CD4-positive, alpha-beta T cell treated with Interleukin-21 for 1 hour (primary cell): Measurements from ENCODE around the gene RIPOR3.
"Not testable (repeated sequence)": the region's sequence is repeated elsewhere in the genome, so short reads cannot be mapped to it uniquely, and the experiment has no call there.

Source experiments
- DNase-seq: peaks from one replicate; pipeline ENCODE4 v3.0.0-alpha.2; 2020

Gene RIPOR3

DNA sequence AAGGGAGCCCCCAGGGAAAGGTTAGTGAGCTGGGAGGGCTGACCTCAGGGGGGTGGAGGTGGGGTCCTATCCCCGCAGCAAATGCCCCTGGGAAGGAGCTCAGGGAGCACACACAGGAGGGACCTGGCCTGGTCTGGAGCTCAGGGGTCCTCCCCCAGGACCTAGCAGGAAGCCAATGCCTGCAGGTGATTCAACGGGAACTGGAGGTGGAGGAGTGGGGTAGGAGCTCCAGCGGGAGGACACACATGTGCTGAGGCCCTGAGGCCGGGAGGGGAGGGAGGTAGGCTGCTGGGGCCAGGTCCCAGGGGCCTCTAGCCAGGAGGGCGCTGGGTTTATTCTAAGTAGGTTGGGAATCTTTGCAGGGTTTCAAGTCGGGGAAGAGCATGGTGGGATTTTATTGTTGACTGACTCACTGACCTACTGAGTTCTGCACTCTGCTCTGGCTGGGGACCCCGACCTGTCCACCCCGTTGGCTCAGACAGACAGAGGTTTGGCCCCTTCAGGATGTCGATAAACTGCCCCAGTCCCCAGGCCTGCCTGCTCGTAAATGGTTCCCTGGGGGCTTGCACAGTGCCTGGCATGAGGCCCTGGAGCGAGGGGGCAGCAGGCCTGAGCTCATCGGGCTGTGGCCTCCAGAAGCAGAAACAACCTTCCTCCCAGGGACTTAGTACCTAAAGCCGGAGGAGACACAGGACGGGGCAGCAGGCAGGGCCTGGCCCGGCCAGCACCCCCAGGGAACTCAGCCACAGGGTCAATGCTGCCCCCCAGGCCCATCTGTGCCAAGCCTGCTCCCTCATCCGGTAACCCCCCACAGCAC lies 62.3 kb downstream of the RIPOR3 start:
- no peak for DNase-seq

DNA sequence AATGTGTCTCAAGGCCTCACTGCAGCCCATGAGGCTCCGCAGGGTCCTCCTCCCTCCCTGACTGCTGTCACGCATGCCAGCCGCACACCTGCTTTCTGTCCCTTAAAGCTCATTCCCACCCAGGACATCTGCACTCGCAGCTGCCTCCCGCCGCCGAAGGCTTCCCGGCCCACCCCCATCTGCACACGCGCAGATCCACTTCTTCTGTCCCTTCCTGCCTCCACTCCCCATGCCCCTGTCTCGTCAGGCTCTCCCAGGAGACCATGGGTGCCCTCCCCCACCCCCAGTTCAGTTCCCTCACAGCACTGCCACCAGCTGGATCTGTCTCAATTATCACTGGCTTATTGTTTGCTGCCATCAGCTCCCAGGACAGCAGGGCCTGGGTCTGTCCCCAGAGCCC lies 63.0 kb downstream of the RIPOR3 start:
- DNase-seq = no peak

DNA sequence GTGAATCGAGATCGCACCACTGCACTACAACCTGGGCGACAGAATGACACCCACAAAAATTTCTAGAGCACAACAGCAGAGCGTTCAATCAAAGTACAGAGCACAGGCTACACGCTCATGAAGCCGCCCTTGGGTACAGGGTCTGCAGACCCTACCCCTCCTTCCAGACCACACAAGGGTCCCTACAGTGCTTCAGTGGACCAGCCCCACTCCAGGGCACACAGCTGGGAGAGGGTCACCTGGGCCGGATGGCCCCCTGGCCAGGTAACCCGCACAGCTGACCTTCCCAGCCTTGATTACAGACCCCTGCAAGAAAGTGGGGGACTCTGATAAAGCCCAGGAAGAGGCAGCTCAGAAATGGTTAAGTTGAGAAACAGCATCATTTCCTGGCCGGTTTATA lies 63.6 kb downstream of the RIPOR3 start:
- no peak for DNase-seq

DNA sequence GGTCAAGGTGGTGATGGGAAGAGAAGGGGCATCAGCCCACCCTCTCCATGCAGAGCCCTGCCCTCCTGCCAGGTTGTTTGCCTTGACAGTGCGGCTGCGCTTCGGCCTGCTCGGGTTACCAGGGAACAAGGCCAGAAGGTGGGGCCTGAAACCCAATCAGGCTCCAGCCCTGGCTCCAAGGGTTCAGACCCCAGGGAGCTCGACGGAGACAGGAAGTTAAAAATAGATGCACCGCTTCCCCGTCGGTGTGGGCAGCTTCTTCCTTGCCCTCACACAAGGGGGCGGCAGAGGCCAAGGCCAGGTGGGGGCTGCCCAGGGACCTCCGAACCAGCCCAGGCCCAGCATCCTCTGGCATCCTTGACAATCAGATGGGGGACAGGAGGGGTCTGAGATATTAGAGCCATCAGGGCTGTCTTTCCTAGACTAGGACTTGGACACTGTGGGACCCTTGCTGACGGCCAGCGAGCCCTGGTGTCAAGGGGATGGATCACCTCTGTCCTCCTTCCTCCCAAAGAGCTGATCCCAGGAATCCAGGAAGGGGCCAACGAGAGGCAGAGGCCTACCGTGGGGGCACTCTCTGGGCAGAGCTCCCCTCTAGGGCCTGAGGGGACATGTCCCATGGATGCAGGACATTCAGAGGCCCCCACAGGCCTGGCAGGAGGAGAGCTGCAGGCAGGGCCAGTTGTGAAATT lies 65.2 kb downstream of the RIPOR3 start:
- DNase-seq = no peak

DNA sequence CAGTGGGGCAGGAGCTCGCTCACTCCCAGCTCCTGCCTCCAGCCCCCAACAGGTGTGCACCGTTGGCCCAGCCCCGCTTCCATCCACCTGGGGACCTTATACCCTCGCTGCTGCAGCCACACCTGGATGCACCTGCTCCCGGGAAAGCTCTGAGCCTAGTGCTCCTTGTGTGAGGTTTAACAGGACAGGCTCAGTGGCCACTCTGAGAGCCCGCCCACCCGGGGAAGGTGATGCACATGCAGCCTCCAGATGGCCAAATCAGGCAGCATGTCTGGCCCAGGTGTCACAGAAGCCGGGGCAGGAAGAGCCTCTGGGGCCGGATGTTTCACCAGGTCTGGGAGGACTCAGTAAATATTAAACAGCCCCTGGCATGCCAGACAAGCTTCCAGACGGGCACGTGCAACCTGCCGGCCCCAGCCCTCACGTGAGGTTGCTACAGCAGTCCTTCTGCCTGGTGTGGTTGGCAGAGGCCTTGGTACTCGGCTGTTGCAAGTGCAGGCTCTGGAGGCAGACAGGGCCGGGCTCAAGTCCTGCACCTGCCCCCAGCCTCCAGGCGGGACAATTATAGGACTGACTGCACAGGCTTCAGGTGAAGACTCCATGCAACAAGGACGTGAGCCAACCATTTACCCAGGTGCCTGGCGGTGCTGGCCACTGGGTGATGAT lies 66.9 kb downstream of the RIPOR3 start:
- no peak for DNase-seq

DNA sequence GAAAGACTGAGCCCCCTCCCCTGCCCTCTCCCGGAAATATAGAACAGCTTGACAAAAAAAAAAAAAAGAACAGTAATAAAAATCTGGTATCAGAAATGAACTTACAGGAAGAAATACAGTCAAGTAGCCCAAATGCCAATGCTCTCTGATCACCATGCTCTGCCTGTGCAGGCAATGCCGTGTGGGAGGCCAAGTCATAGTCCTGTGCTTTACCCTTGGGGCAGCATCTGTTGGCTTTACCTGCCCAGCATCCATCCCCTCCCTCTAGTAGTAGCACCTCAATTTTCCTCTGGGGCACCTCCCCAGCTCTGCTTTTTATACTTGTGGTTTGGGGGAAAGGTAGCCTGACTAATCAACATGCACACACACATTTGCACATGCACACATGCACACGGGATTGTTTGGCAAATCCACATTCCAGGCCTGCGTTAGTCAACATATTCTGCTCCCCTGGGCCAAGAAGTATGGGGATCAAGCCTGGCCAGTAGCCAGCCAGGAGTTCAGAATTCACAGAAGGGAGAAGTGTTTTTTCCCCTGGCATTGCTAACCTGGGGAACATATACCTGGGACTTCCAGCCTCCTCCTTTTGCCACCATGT lies 70.2 kb downstream of the RIPOR3 start:
- DNase-seq = no peak

DNA sequence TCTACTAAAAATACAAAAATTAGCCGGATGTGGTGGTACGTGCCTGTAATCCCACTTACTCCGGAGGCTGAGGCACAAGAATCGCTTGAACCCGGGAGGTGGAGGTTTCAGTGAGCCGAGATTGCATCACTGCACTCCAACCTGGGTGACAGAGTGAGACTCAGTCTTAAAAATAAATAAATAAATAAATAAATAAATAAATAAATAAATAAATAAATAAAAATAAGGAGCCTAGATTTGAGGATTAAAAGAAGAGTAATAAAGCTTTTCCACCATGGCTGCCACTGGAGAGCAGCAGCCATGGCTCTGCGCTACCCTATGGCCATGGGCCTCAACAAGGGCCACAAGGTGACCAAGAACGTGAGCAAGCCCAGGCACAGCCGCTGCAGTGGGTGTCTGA lies 70.9 kb downstream of the RIPOR3 start:
- not testable (repeated sequence) for DNase-seq

DNA sequence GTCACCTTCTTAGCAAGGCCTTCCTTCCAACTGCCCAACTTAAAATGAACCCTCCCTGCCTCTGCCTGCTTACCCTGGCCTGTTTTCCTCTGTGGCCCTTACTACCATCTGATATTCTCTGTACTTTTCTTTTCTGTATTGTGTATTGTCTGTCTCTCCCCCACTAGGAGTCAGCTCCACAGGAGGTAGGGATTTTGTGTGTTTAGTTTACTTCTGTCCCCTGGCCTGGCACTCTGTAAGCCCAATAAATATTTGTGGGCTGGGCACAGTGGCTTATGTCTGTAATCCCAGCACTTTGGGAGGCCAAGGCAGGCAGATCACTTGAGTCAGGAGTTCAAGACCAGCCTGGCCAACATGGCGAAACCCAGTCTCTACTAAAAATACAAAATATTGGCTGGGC lies 72.8 kb downstream of the RIPOR3 start:
- DNase-seq = no peak

DNA sequence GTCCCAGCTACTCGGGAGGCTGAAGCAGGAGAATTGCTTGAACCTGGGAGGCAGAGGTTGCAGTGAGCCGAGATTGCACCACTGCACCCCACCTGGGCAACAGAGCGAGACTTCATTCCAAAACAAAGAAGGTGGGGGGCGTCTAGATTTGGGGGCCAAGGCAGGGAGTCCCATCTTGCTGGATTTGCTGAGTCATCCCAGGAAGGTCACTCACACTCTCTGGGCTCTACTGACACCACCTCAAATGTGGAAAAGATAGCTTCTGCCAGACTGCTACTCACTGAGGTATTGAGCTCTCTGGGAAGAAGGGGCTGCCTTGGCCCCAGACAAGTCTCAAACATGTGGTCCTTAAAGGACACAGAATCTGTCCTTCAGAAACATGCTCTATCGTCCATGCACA lies 74.3 kb downstream of the RIPOR3 start:
- no peak for DNase-seq

DNA sequence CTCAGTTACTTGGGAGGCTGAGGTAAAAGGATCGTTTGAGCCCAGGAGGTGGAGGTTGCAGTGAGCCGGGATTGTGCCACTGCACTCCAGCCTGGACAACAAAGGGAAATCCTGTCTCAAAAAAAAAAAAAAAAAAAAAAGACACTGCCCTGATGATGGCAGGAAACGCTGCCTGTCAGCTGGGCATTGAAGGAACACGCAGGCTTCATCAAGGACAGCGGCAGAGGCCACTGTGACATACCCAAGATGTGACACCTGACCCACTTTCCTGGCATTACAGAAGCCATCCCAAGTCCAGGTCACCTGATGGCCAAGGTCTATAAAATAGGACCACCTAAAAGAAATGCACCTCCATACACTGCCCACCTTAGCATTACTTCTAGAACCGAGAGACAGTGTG lies 75.9 kb downstream of the RIPOR3 start:
- DNase-seq = no peak

DNA sequence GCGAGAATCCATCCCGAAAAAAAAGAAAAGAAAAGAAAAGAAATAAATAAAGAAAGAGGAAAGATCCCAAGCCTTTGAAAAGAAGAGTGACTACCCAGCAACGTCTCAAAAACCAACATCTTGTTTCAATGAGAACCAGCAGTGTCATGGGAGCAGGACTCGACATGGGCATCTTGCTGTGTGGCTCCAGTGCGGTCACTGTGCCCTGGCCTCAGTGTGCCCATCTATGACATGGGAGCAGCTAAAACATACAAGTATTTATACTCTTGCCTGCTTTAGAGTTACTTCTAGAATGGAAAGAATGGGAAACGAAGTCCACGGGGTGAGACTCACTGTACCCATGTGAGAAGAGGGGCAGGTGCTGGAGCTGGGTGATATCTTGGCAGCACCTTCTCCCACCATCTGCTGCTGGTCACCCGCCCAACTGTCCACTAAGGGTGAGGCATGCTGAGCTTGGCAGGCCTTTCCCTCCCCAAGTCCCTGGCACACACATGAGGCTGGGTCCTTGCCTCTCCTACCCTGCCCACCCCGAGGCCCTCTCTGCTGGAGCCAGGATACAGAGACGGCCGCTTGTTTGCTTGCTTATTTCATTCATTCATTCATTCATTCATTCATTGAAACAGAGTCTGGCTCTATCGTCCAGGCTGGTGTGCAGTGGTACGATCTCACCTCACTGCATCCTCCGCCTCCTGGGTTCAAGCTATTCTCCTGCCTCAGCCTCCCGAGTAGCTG lies 77.7 kb downstream of the RIPOR3 start:
- DNase-seq = no peak

DNA sequence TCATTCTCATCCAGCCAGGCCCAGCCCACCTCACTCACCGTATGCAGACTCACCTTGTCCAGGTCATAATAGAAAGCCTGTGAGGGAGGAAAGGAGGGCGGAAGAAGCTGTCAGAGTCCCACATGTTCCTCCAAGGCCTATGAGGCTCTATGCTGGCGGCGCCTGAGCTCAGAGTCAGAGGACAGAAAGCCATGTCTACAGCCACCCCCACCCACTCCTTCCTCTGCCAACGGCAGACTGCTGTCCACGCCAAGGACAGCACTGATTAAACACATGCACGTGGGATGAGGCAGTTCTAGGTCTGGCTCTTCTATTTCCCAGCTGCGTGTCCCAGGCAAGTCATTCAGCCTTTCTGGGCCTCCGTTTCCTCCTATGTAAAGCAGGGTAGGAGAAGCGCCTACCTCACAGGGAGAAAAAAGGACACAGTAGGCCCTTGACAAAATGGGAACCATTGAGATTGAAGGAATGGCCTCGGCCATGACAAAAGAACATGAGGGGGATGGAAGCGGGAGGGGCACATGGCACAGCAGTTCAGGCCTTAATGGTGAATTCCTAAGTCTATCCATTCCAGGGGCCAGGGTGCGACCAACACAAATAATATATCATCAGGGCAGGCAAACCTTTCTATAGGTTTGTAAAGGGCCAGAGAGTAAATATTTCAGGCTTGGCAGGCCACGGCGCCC lies 80.1 kb downstream of the RIPOR3 start:
- no peak for DNase-seq

DNA sequence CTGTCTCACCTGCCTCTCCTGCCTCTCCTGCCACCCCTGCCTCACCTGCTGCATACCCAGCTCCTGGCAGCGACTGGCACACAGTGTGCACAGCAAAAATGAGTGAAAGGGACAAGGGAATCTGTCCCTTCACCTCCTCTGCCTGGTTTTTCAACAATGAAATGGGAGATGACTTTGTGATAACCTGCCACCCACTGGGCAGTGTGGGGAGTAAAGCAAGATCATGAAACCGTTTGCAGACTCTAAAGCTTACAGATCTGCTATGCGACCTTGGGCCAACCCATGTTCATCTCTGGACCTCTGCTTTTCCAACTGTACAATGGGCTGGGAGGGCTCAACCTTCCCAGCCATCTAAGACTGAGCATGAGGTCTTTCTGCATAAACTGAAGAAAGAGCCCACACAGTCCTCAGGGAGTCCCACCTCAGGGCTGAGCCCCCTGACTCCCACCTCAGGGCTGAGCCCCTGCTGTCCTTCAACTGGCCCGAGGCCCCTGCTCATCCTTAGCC lies 81.1 kb downstream of the RIPOR3 start:
- no peak for DNase-seq

DNA sequence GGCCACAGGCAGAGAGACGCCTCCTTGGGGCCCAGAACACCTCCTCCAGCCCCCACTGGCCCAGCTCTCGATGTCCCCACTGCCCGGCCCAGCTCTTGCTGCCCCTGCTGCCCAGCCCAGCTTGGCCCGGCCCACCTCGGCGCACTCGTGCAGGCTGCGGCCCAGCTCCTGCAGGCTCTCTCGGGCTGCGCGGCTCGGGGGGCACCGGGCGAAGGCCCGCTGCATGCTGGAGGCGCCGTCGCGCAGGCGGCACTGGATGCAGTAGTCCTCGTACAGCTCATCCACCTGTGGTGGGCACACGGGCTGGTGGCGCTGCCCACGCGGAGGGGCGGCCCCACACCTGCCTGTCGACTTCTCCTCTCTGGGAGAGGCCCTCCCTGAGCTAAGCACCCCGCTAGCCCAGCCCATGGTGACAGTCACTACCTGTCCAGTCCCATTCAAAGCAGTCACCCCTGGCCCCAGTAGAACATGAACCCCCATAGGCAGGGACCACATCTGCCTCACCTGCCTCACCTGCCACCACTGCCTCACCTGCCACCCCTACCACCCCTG lies 81.8 kb downstream of the RIPOR3 start:
- DNase-seq = no peak

DNA sequence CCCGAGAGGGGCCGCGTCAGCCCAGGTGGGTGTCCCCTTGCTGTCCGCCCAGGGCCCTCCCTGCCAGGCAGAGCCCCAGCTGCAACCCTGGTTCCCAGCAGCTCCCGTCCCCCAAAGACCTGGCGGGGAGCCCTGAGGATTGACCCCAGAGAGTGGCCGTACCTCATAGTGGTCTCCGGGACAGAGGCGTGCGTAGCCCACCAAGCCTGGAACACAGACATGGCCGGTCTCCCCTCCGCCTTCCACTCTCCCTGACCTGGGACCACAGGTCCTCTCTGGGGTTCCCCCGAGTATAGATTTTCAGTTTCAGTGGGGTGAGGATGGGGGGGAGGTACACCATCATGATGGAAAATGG lies 82.6 kb downstream of the RIPOR3 start:
- no peak for DNase-seq

DNA sequence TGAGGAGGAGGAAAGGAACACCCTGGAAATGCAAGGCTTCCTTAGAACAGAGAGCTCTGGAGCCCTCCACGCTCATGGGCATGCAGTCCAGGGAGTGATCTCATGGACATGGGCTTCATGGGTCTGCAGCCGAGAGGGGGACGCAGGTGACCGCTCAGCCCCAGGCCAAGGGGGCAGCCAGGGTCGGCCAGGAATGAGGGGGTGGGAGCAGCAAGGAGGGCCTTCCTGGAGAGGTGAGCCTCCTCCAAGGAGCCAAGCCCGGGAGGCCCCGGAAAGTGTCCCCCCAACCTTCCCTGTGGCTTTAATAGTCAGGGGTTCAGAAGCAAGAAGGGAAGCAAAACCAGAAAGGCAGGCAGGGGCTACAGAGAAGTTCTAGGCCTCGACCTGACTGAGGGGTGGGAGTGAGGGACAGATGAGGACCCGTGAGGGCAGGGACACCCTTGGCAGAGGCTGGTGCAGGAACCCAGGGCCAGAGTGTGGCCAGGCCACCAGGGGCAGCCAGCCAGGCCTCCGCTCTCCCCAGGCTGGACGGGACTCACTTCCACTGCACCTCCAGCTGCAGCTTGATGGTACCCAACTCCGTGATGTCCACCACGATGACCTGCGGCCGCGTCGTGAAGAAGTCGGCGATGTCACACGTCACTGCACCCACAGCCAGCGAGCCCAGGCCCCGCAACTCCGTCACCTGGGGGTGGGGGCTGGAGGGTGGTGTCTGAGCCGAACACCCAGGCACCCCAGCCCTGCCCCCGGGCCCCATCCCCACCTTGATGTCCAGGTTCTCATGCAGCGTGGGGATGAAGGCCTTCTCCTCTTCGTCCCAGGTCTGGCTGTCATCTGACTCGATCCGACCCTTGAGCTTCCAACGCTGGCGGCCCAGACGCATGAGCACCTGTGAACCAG lies 83.2 kb downstream of the RIPOR3 start:
- no peak for DNase-seq

DNA sequence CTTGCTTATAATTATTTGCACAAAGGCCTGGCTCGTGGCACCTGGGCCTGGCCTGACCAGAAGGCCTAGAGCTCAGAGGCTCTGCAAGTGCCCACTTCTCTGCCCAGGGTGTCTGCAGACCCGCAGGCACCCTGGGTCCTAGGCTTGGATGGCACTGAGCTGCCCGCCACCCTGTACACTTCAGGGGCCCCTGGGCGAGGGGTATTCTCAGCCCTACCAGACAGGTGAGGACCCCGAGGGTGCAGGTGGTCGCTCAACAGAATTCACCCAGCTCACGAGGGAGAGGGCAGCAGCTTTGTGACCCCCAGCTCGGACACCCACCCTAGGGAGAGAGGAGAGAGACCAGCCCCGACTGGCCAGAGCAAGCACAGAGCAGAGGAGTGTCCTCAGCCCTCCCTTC lies 83.9 kb downstream of the RIPOR3 start:
- no peak for DNase-seq

DNA sequence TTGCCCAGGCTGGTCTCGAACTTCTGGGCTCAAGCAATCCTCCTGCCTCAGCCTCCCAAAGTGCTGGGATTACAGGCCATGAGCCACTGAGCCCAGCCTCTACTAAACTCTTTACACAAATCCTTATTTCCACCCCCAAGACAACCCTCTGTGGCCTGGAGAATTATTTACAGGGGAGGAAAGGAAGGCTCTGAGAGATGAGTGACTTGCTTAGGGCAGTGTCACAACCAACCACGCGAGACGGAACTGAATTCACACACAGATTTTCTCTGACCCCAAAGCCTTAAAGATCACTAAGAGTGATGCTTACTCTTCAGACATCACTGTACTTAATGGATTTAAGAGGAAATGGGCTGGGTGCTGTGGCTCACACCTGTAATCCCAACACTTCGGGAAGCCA lies 86.2 kb downstream of the RIPOR3 start:
- DNase-seq = no peak

DNA sequence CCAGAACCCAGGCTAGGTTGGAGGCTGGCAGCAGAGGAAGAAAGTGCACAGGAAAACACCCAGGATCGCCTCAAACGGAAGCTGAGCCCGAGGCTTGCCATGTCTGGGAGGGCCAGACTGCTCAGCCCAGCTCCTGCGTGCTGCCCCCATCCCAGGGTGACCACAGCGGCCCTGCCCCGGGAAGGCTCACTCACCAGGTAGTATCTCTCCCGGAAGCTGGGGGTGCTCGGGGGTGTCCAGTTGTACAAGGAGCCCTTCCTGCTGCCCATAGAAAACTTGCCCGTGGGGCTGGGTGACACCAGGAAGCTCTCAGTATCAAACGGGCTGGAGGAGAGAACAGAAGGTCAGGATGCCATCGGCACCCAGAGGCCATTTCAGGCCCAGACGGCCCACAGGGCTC lies 86.9 kb downstream of the RIPOR3 start:
- DNase-seq = no peak

DNA sequence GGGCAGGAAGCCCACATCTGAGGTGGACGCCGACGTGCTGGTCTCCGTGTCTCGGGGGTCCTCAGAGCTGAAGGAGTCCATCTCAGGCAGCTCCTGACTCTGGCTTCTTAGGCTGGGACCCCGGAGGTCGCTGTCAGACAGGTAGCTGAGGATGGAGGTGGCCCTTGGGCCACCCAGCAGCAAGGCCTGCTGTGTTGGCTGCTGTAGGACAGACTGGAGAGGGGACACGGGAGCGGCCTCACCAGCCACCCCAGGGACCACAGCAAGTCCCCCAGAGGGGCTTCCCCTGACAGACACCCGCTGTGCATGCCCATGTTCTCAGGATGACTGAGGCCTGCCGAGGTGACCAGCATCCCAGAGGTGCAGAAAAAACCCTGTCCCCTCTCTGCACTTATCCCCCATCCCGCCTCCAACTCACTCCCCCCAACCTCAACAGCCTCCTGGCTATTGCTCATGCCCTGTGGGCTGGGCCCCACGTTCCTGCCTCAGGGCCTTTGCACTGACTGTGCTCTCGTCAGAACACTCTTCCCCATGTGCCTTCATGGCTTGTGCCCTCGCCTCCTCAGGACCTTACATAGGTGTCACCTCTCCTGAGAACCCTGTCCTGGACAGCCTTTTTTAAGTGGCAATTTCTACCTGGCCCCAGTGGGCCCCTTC lies 88.8 kb downstream of the RIPOR3 start:
- DNase-seq = no peak
